ENCODE results near the gene ACTG1. TPM values are rescaled to one million over a fixed set of nuclear protein-coding genes. Genes with fewer than 3 reads are reported as not detected.

Gene ACTG1
- total and polyA plus RNA-seq, 11 donors, result 149 to 1,653 (median 423) TPM

GRCh38 chr17:81492706-81493105 lies 19.9 kb downstream of the ACTG1 start:
- Histone ChIP-seq H3K9me3 (no peaks in the 10 kb centered on the region), H3K4me1 (peaks cover 0 to 22% (median 8%) of the 10 kb centered on the region in 12 donors), H3K4me3 (no peak overlapping the region), H3K27me3 (no peaks in the 10 kb centered on the region), H3K27ac (no peak overlapping the region), H3K36me3 (no peaks in the 10 kb centered on the region)
- TF ChIP-seq POLR2A (IDR thresholded peaks at IDR 0.05) (no peak), CTCF (IDR thresholded peaks at IDR 0.05) (no peak)
- ATAC-seq (no peak), DNase-seq (no peak)
- intact Hi-C loops (cut with DNase I), result no loop called here
- WGBS, 4 donors, result 87 to 90% (median 89%) methylated on average over 9 of the region's 9 CpGs

- intact Hi-C loops (cut with DNase I), result no loop called here
- Histone ChIP-seq H3K36me3 (no peaks in the 10 kb centered on the region), H3K4me3 (no peak overlapping the region), H3K9me3 (no peaks in the 10 kb centered on the region), H3K4me1 (peaks cover 0 to 26% (median 13%) of the 10 kb centered on the region in 12 donors), H3K27ac (no peak overlapping the region), H3K27me3 (no peaks in the 10 kb centered on the region)
- WGBS, 4 donors, result 62 to 72% (median 64%) methylated on average over 18 of the region's 18 CpGs
- TF ChIP-seq CTCF (IDR thresholded peaks at IDR 0.05) (no peak), POLR2A (IDR thresholded peaks at IDR 0.05) (no peak)
- no peak for DNase-seq
- no peak for ATAC-seq
Observed at GRCh38 chr17:81492202-81492601, 20.4 kb downstream of the ACTG1 start.

GRCh38 chr17:81491761-81492160 lies 20.8 kb downstream of the ACTG1 start:
- ATAC-seq, result no peak
- 23 to 43% (median 31%) methylated on average over 5 of the region's 5 CpGs for WGBS, 4 donors
- no peak for TF ChIP-seq CTCF (IDR thresholded peaks at IDR 0.05)
- no peak for TF ChIP-seq POLR2A (IDR thresholded peaks at IDR 0.05)
- Histone ChIP-seq H3K4me3 (no peak overlapping the region), H3K36me3 (no peaks in the 10 kb centered on the region), H3K27me3 (no peaks in the 10 kb centered on the region), H3K9me3 (no peaks in the 10 kb centered on the region), H3K4me1 (peaks cover 0 to 26% (median 15%) of the 10 kb centered on the region in 12 donors), H3K27ac (no peak overlapping the region)
- DNase-seq, result no peak
- intact Hi-C loops (cut with DNase I), result no loop called here

GRCh38 chr17:81491181-81491581 lies 21.4 kb downstream of the ACTG1 start:
- no peaks in the 10 kb centered on the region for H3K9me3 ChIP-seq
- TF ChIP-seq CTCF (IDR thresholded peaks at IDR 0.05) (no peak), POLR2A (IDR thresholded peaks at IDR 0.05) (no peak)
- H3K36me3 ChIP-seq, result no peaks in the 10 kb centered on the region
- peaks cover 0 to 26% (median 15%) of the 10 kb centered on the region in 12 donors for H3K4me1 ChIP-seq
- DNase-seq (no peak), ATAC-seq (no peak)
- 55 to 66% (median 55%) methylated on average over 4 to 5 of the region's 5 CpGs for WGBS, 4 donors
- H3K4me3 ChIP-seq, result no peak overlapping the region
- intact Hi-C loops (cut with DNase I), result no loop called here
- H3K27me3 ChIP-seq, result no peaks in the 10 kb centered on the region
- no peak overlapping the region for H3K27ac ChIP-seq
